SK-N-MC (cell line): Measurements from ENCODE around the gene TSC2.

Source experiments
- DNase-seq: peaks from one replicate; pipeline ENCODE4 v3.0.0-alpha.2; 2011; ENCODE audit warnings: low read depth, low spot score
- H3K27ac ChIP-seq: fragments of 200-600 bp; sonication (generic); 2 replicates; pipeline ENCODE4 v1.5.1; 2016; ENCODE audit warnings: mixed run types
- H3K36me3 ChIP-seq: fragments of 200-600 bp; sonication (generic); 2 replicates; pipeline ENCODE4 v1.6.1; 2017; ENCODE audit warnings: antibody characterized with exemption, low read length, mixed read lengths; ENCODE audit not compliant: insufficient read depth
- H3K4me3 ChIP-seq: fragments of 200-600 bp; sonication (generic); 2 replicates; pipeline ENCODE4 v1.5.1; 2016
- H3K9ac ChIP-seq: fragments of 200-600 bp; sonication (generic); 2 replicates; pipeline ENCODE4 v1.8.0; 2017; ENCODE audit warnings: mixed run types, mixed read lengths; ENCODE audit not compliant: insufficient read length
- H3K9me3 ChIP-seq: fragments of 200-600 bp; sonication (generic); 2 replicates; pipeline ENCODE4 v1.6.1; 2017; ENCODE audit warnings: low read depth, mild to moderate bottlenecking, antibody characterized with exemption, low read length, moderate library complexity, mixed read lengths
- EZH2 ChIP-seq: fragments of 200-600 bp; sonication (generic); IDR thresholded peaks from one replicate; pipeline ENCODE4 v1.6.1; 2017; ENCODE audit warnings: antibody characterized with exemption
- FOXP2 ChIP-seq: optimal IDR thresholded peaks from 2 replicates; pipeline ENCODE3; 2011; ENCODE audit warnings: mild to moderate bottlenecking, moderate library complexity; ENCODE audit not compliant: insufficient read depth; ENCODE audit errors: extremely low read length, control extremely low read depth
- POLR2AphosphoS5 ChIP-seq: IDR thresholded peaks from 2 replicates; pipeline ENCODE4 v1.6.1; 2012; ENCODE audit warnings: mild to moderate bottlenecking, low read depth, low read length, borderline replicate concordance

Gene TSC2

GRCh38 chr16:2003231-2003826 is 44.5 kb upstream of the TSC2 start:
- H3K36me3 ChIP-seq = peaks cover 55% of the 10 kb centered on the region; the same call in 1 of the 2 replicates
- DNase-seq = no peak
- TF ChIP-seq FOXP2 = no peak
- TF ChIP-seq EZH2 = no peak
- TF ChIP-seq POLR2AphosphoS5 = no peak
- H3K27ac ChIP-seq = no peak overlapping the region
- no peaks in the 10 kb centered on the region for H3K9me3 ChIP-seq
- no peak overlapping the region for H3K4me3 ChIP-seq
- no peak overlapping the region for H3K9ac ChIP-seq

- Histone ChIP-seq H3K9ac (no peak overlapping the region), H3K9me3 (no peaks in the 10 kb centered on the region), H3K36me3 (peaks cover 51% of the 10 kb centered on the region; the same call in 1 of the 2 replicates), H3K27ac (no peak overlapping the region), H3K4me3 (no peak overlapping the region)
- TF ChIP-seq FOXP2 (no peak), POLR2AphosphoS5 (no peak), EZH2 (no peak)
- no peak for DNase-seq
These were observed 43.8 kb upstream of the TSC2 start for GRCh38 chr16:2003827-2004641.

DNA sequence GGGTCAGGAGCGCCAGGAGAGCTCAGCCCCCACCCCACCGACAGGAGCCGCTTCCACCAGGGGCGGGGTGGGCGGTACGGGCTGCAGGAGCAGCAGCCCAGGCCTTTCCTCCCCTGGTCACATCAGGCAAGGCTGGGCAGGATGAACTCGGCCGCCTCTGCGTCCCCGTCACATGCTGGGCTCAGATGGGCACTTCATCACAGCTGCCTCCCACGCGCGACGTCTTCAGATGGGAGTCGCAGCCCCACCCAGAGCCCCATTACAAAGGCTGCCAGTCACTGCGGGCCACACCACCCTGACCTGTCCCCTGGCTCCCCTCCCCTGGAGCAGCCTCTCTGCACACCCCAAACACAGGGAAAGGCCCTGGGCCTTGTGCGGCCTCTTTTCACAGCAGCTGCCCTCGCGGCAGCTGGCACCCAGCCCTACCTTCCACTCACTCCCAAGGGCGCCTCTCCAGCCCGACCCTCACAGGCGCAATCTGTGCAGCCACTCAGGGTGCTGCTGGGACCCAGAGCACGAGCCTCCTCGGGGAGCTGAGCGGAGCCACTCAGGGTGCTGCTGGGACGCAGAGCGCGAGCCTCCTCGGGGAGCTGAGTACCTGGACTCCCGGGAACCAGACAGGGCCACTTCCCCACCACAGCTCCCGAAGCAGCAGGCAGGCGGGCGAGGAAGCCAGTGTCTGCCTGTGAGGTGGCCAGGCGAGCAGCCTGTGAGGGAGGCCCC is 42.8 kb upstream of the TSC2 start:
- Histone ChIP-seq H3K27ac (no peak overlapping the region), H3K4me3 (no peak overlapping the region), H3K9me3 (no peaks in the 10 kb centered on the region), H3K36me3 (peaks cover 42% of the 10 kb centered on the region; the same call in 1 of the 2 replicates), H3K9ac (no peak overlapping the region)
- TF ChIP-seq FOXP2 (no peak), EZH2 (no peak)
- DNase-seq = no peak

DNA sequence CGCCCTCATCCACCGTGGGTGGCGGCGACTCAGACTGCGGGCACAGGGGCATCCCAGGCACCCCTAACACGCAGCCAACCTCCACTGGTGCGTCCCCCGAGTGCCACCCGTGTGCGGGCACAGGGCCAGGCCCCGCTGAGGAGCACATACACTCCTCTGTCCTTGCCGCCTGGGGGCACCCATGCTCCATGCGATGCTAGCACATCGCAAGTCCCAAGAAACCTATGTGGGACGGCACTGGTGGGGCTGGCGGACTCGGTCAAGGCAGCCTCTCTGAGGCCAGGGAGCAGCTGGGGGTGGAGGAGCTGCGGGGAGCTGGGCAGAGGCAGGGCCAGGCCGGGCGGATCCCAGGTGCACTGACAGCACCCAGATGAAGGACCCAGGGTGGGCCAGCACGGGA is 42.1 kb upstream of the TSC2 start:
- no peak for DNase-seq
- Histone ChIP-seq H3K9ac (no peak overlapping the region), H3K9me3 (no peaks in the 10 kb centered on the region), H3K4me3 (no peak overlapping the region), H3K36me3 (peaks cover 36% of the 10 kb centered on the region; the same call in 1 of the 2 replicates), H3K27ac (no peak overlapping the region)
- TF ChIP-seq FOXP2 (no peak), POLR2AphosphoS5 (no peak), EZH2 (no peak)

- Histone ChIP-seq H3K27ac (no peak overlapping the region), H3K9me3 (no peaks in the 10 kb centered on the region), H3K9ac (no peak overlapping the region), H3K36me3 (peaks cover 31% of the 10 kb centered on the region; the same call in 1 of the 2 replicates), H3K4me3 (no peak overlapping the region)
- TF ChIP-seq POLR2AphosphoS5 = peak; percentile 15; the same call in 1 of the 2 replicates
- TF ChIP-seq EZH2 = no peak
- no peak for TF ChIP-seq FOXP2
- no peak for DNase-seq
These were observed 41.5 kb upstream of the TSC2 start for GRCh38 chr16:2006317-2006716.

DNA sequence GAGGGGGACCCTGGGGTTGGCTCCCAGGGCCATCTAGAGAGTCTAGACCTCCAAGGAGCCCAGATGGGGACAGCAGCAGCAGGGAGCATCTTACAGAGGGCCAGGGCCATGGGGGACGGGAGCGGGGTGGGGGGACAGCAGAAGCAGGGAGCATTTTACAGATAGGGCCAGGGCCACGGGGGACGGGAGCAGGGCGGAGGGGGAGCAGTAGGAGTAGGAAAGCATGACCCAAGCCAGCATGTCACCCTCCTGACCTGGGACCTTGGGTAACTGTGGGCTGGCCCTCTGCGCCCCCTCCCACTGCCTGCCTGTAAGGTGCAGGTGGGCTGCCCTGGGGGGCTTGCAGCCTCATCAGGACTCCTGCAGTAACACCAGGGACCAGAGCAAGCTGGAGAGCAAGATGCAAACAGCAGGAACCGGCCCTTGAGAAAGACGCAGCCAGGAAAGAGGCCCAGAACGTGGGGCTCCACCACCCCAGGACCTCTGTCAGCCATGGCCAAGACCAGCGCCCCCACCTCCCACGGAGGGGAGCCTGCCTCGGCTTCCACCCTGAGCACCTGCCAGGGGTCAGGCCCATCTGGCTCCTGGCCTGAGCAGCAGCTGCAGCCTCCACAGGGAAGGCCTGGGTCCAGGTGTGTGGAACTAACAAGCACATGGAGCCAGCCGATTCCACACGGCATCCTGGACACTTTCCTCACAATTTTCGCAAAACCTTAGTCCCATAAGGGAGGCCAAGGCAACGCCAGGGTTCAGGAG is 40.5 kb upstream of the TSC2 start:
- H3K36me3 ChIP-seq = peaks cover 22% of the 10 kb centered on the region; the same call in 1 of the 2 replicates
- peak overlapping the region; percentile 96 for H3K4me3 ChIP-seq
- H3K27ac ChIP-seq = no peak overlapping the region
- no peak for TF ChIP-seq FOXP2
- no peak for TF ChIP-seq EZH2
- no peak for TF ChIP-seq POLR2AphosphoS5
- no peaks in the 10 kb centered on the region for H3K9me3 ChIP-seq
- no peak for DNase-seq
- peak overlapping the region; percentile 98 for H3K9ac ChIP-seq

- Histone ChIP-seq H3K36me3 (peaks cover 14% of the 10 kb centered on the region; the same call in 1 of the 2 replicates), H3K9ac (peak overlapping the region; percentile 98), H3K4me3 (peak overlapping the region; percentile 96), H3K9me3 (no peaks in the 10 kb centered on the region), H3K27ac (peak overlapping the region; percentile 54; the same call in 1 of the 2 replicates)
- DNase-seq = no peak
- TF ChIP-seq EZH2 (no peak), POLR2AphosphoS5 (no peak), FOXP2 (no peak)
These were observed 39.7 kb upstream of the TSC2 start for GRCh38 chr16:2008009-2008526.
